ENCODE measurements around the gene LTK.

The LTK gene

GRCh38 chr15:41498657-41499056 is 15.0 kb downstream of the LTK start:
- no peak overlapping the region for H3K4me3 ChIP-seq (ENCODE audit: low read depth, low read length)
- DNase-seq (ENCODE audit: low read depth, low spot score): no peak
- no peak for TF ChIP-seq CTCF (IDR thresholded peaks at IDR 0.05; ENCODE audit: insufficient read depth, low read length, missing control alignments)
- CTCF ChIA-PET: interaction anchor here (1.0 kb wide), 1 partner anchor 105 kb away, joined by 4 read pairs; no protein-coding TSS in a partner anchor
- POLR2A ChIA-PET: no interaction called here

GRCh38 chr15:41495736-41496599 is 17.7 kb downstream of the LTK start:
- TF ChIP-seq CTCF (IDR thresholded peaks at IDR 0.05; ENCODE audit: insufficient read depth, low read length, missing control alignments): no peak
- no peak for DNase-seq (ENCODE audit: low read depth, low spot score)
- POLR2A ChIA-PET: no interaction called here
- CTCF ChIA-PET: no interaction called here
- H3K4me3 ChIP-seq (ENCODE audit: low read depth, low read length): no peak overlapping the region

GRCh38 chr15:41494922-41495735 is 18.5 kb downstream of the LTK start:
- CTCF ChIA-PET: no interaction called here
- TF ChIP-seq CTCF (IDR thresholded peaks at IDR 0.05; ENCODE audit: insufficient read depth, low read length, missing control alignments): no peak
- POLR2A ChIA-PET: interaction anchor here (0.6 kb wide), 1 partner anchor 28 kb away, joined by 3 read pairs; no protein-coding TSS in a partner anchor
- H3K4me3 ChIP-seq (ENCODE audit: low read depth, low read length): no peak overlapping the region
- no peak for DNase-seq (ENCODE audit: low read depth, low spot score)

- POLR2A ChIA-PET: interaction anchor here (0.6 kb wide), 1 partner anchor 29 kb away, joined by 3 read pairs; no protein-coding TSS in a partner anchor
- CTCF ChIA-PET: interaction anchor here (0.7 to 1.6 kb wide), 2 partner anchors 9 to 13 kb away, joined by 3 to 4 read pairs; no protein-coding TSS in a partner anchor
- peak overlapping the region; percentile 59 for H3K4me3 ChIP-seq (ENCODE audit: low read depth, low read length)
- DNase-seq (ENCODE audit: low read depth, low spot score): no peak
- no peak for TF ChIP-seq CTCF (IDR thresholded peaks at IDR 0.05; ENCODE audit: insufficient read depth, low read length, missing control alignments)
Observed at GRCh38 chr15:41494190-41494921, 19.3 kb downstream of the LTK start.

GRCh38 chr15:41493902-41494189 is 19.8 kb downstream of the LTK start:
- ChIA-PET POLR2A (interaction anchor here (1.0 kb wide), 1 partner anchor 41 kb away, joined by 3 read pairs; no protein-coding TSS in a partner anchor), CTCF (interaction anchor here (0.7 to 1.6 kb wide), 3 partner anchors 10 to 28 kb away, joined by 3 to 4 read pairs (median 4); no protein-coding TSS in a partner anchor)
- no peak for TF ChIP-seq CTCF (IDR thresholded peaks at IDR 0.05; ENCODE audit: insufficient read depth, low read length, missing control alignments)
- peak overlapping the region; percentile 59 for H3K4me3 ChIP-seq (ENCODE audit: low read depth, low read length)
- DNase-seq (ENCODE audit: low read depth, low spot score): no peak
